HepG2 (cell line): Measurements from ENCODE around the gene CACHD1. TPM values are rescaled to one million over a fixed set of nuclear protein-coding genes. Genes with fewer than 3 reads are reported as not detected.
A peak's percentile ranks its signal among the peaks of the same experiment; 100 is the strongest.

Experiments used
- ATAC-seq: fragments of 200-7000 bp; cut with Tn5 transposase; 3 replicates; pipeline ENCODE4 v1.9.1; 2020; ENCODE audit warnings: mild to moderate bottlenecking, moderate library complexity
- BruUV-seq: library from RNA; stranded (reverse); fragments of 400-500 nt; replicated peaks from 2 replicates; lab custom pipeline; 2021; lab: Mats Ljungman, UMichigan
- CTCF ChIA-PET: fragments of 300-600 bp; formaldehyde crosslinking; extraction: SDS; loops from one replicate; lab custom pipeline; 2021; ENCODE audit warnings: low total read pairs, inconsistent platforms, low intra/inter-chr PET ratio; lab: Yijun Ruan, JAX
- POLR2A ChIA-PET: fragments of 350-600 bp; sonication (Branson Sonifier 250); formaldehyde crosslinking; loops from one replicate; lab custom pipeline; 2020; ENCODE audit warnings: antibody characterized with exemption, inconsistent platforms; lab: Yijun Ruan, JAX
- DNase-seq: peaks from one replicate; pipeline ENCODE4 v3.0.0-alpha.2; 2015; ENCODE audit warnings: low spot score
- FAIRE-seq: peaks from 3 replicates; lab custom pipeline; 2011; peaks lifted over from hg19 to GRCh38; lab: Jason Lieb, UNC
- H2AFZ ChIP-seq: one replicate; pipeline ENCODE4 v1.6.1; 2011; ENCODE audit warnings: low read length, inconsistent platforms
- H3K27ac ChIP-seq: fragments of 300-600 bp; 3 replicates; pipeline ENCODE4 v1.8.0; 2011; ENCODE audit warnings: mixed run types, mild to moderate bottlenecking, mixed read lengths, low read length, inconsistent platforms; ENCODE audit not compliant: insufficient read depth; ENCODE audit errors: extremely low read length
- H3K27me3 ChIP-seq, 2 experiments: fragments of 200-600 bp in 1 of 2; 2 replicates in 1 of 2; 3 replicates in 1 of 2; pipeline versions ENCODE4 v1.6.0 to v1.8.0; 2011; ENCODE audit warnings: low read length in 2 of 2, mild to moderate bottlenecking in 2 of 2, moderate library complexity in 2 of 2, inconsistent platforms in 1 of 2; ENCODE audit not compliant: insufficient read depth in 2 of 2, control insufficient read depth in 1 of 2
- H3K36me3 ChIP-seq, 2 experiments: fragments of 200-600 bp in 1 of 2; replicated peaks in 1 of 2; 2 replicates in 1 of 2; 3 replicates in 1 of 2; pipeline versions ENCODE4 v1.5.1 to v1.8.0; 2011; ENCODE audit warnings: low read length in 2 of 2, inconsistent platforms in 1 of 2; ENCODE audit not compliant: insufficient read depth in 2 of 2, control insufficient read depth in 1 of 2
- H3K4me1 ChIP-seq: 2 replicates; pipeline ENCODE4 v1.5.1; 2012; ENCODE audit warnings: low read length, inconsistent platforms; ENCODE audit not compliant: insufficient read depth
- H3K4me2 ChIP-seq: 2 replicates; pipeline ENCODE4 v1.6.0; 2011; ENCODE audit warnings: low read depth, low read length, inconsistent platforms
- H3K4me3 ChIP-seq, 3 experiments: fragments of 200-600 bp in 1 of 3; sonication (generic), shearing (Covaris generic) in 1 of 3; replicated peaks in 1 of 3; 2 replicates each; pipeline ENCODE4 v1.5.1; 2011 to 2016; ENCODE audit warnings: low read length in 3 of 3, inconsistent platforms in 2 of 3, low read depth in 2 of 3, mild to moderate bottlenecking in 2 of 3, control low read depth in 1 of 3, mixed read lengths in 1 of 3; ENCODE audit not compliant: insufficient read depth in 1 of 3
- H3K79me2 ChIP-seq: one replicate; pipeline ENCODE4 v1.6.1; 2011; ENCODE audit warnings: low read length, inconsistent platforms; ENCODE audit not compliant: insufficient read depth
- H3K9ac ChIP-seq: 2 replicates; pipeline ENCODE4 v1.6.0; 2011; ENCODE audit warnings: mild to moderate bottlenecking, low read depth, low read length, inconsistent platforms; ENCODE audit not compliant: insufficient read depth
- H3K9me3 ChIP-seq: 2 replicates; pipeline ENCODE4 v1.5.1; 2012; ENCODE audit warnings: mild to moderate bottlenecking, low read length
- H4K20me1 ChIP-seq: 2 replicates; pipeline ENCODE4 v1.6.0; 2011; ENCODE audit warnings: inconsistent platforms, mild to moderate bottlenecking, low read length, moderate library complexity; ENCODE audit not compliant: insufficient read depth
- EZH2 ChIP-seq: conservative IDR thresholded peaks from 2 replicates; pipeline ENCODE4 v1.6.1; 2012; ENCODE audit warnings: mild to moderate bottlenecking, low read depth, low read length, moderate library complexity
- MTF2 ChIP-seq: sonication (generic); formaldehyde crosslinking; IDR thresholded peaks from 2 replicates; pipeline ENCODE4 v1.5.0; 2020; ENCODE audit warnings: missing genetic modification reagents, borderline replicate concordance
- RAD21 ChIP-seq: fragments of 450-650 bp; formaldehyde crosslinking; IDR thresholded peaks from 2 replicates; pipeline ENCODE4 v1.5.0; 2020; ENCODE audit warnings: mild to moderate bottlenecking
- ZBTB8A ChIP-seq: sonication (generic); formaldehyde crosslinking; IDR thresholded peaks from 2 replicates; pipeline ENCODE4 v1.4.0; 2020; ENCODE audit warnings: mild to moderate bottlenecking, low read depth, missing genetic modification reagents, borderline replicate concordance
- ZNF3 ChIP-seq: IDR thresholded peaks from 2 replicates; pipeline ENCODE4 v1.7.0; 2017; ENCODE audit warnings: inconsistent platforms
- WGBS: methylation state at CpG from one replicate; pipeline ENCODE4 v1.1.6; 2017; ENCODE audit warnings: low lambda C conversion rate; 5-methylcytosine and 5-hydroxymethylcytosine counted together
- in situ Hi-C: cut with HindIII; loops from 2 replicates; pipeline ENCODE4 v1.10.0; 2017; ENCODE audit warnings: low pct_unique_long_range_greater_than_20kb; ENCODE audit not compliant: extremely low pct_ligation_motif_present
- intact Hi-C: fragments of 100-400 bp; cut with micrococcal nuclease; formaldehyde crosslinking; loops from one replicate; pipeline ENCODE4 v1.10.0; 2022; ENCODE audit not compliant: unreplicated experiment
- polyA plus RNA-seq, 8 experiments: library from polyadenylated mRNA; depleted of rRNA in 3 of 8; stranded (reverse) in 7 of 8; unstranded in 1 of 8; fragments of >200 nt; fragmentation: Illumina TruSeq in 4 of 8; extraction: Trizol in 4 of 8; gene quantifications; 2 replicates each; pipeline versions ENCODE4 v1.2.1 to v1.2.3, GENCODE V29; 2011 to 2016; ENCODE audit warnings: low read depth in 4 of 8, missing spikeins in 1 of 8, mixed read lengths in 1 of 8; ENCODE audit not compliant: insufficient read depth in 1 of 8
- total RNA-seq, 5 experiments: library from RNA; depleted of rRNA; stranded (reverse); fragments of >200 nt; fragmentation: Illumina TruSeq; extraction: Trizol; gene quantifications; 2 replicates each; pipeline ENCODE4 v1.2.3, GENCODE V29; 2016; ENCODE audit warnings: low read depth in 1 of 5
- TF ChIP-seq, protein P1 (sequence below), 2 experiments: fragments of 450-650 bp in 1 of 2; sonication (generic) in 1 of 2; formaldehyde crosslinking in 1 of 2; IDR thresholded peaks; 2 replicates each; pipeline versions ENCODE4 v1.6.1 to v1.8.0; 2016 to 2022; ENCODE audit warnings: antibody characterized with exemption in 1 of 2, mild to moderate bottlenecking in 1 of 2, missing genetic modification reagents in 1 of 2

The CACHD1 gene
- total and polyA plus RNA-seq, 2 of the 13 experiments (the other 11 are each of a cell fraction or from before 2014, with no cell fraction given): 0.11 TPM; not detected in 1

DNA sequence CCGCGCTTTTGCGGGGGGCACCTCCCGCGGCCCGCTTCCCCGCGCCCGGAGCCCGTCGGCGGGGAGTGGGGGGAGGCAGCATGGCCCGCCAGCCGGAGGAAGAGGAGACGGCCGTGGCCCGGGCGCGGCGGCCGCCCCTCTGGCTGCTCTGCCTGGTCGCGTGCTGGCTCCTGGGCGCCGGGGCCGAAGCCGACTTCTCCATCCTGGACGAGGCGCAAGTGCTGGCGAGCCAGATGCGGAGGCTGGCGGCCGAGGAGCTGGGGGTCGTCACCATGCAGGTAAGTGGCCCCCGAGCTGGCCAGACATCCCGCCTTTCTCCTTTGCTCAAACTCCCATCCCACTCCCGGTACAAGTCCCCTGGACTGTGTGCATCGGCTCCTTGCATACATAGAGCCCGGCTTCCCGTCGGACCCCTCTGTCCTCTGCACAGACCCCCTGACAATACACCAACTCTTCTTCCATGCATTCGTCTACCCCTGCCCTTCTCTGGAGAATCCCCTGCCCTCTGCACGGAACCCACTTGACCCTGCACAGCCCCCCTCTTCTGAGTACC is 812 bp downstream of the CACHD1 start:
- Histone ChIP-seq H3K27ac (no peak overlapping the region), H3K9me3 (no peaks in the 10 kb centered on the region), H2AFZ (no peak overlapping the region), H3K36me3 (no peaks in the 10 kb centered on the region), H4K20me1 (no peaks in the 10 kb centered on the region), H3K4me1 (no peaks in the 10 kb centered on the region), H3K9ac (no peak overlapping the region), H3K27me3 (peaks cover 5 to 48% of the 10 kb centered on the region in 2 experiments; a peak in 4 of 5 replicates), H3K4me3 (peak overlapping the region; percentile 40 to 70 (median 53); a peak in 4 of 6 replicates), H3K79me2 (no peaks in the 10 kb centered on the region), H3K4me2 (peak overlapping the region; percentile 78)
- peak; percentile 72 for ATAC-seq
- intact Hi-C loops: no loop called here
- ChIA-PET POLR2A (no interaction called here), CTCF (no interaction called here)
- no peak for FAIRE-seq
- DNase-seq: no peak
- BruUV-seq: no TSS peak
- WGBS: 24% methylated on average over 7 of the region's 43 CpGs
- in situ Hi-C loops: no loop called here
- peak; percentile 90 for TF ChIP-seq EZH2
- TF ChIP-seq RAD21: 0 out of 2 replicates have a peak, but pooled peaks have one; percentile 0
- TF ChIP-seq, protein P1, sequence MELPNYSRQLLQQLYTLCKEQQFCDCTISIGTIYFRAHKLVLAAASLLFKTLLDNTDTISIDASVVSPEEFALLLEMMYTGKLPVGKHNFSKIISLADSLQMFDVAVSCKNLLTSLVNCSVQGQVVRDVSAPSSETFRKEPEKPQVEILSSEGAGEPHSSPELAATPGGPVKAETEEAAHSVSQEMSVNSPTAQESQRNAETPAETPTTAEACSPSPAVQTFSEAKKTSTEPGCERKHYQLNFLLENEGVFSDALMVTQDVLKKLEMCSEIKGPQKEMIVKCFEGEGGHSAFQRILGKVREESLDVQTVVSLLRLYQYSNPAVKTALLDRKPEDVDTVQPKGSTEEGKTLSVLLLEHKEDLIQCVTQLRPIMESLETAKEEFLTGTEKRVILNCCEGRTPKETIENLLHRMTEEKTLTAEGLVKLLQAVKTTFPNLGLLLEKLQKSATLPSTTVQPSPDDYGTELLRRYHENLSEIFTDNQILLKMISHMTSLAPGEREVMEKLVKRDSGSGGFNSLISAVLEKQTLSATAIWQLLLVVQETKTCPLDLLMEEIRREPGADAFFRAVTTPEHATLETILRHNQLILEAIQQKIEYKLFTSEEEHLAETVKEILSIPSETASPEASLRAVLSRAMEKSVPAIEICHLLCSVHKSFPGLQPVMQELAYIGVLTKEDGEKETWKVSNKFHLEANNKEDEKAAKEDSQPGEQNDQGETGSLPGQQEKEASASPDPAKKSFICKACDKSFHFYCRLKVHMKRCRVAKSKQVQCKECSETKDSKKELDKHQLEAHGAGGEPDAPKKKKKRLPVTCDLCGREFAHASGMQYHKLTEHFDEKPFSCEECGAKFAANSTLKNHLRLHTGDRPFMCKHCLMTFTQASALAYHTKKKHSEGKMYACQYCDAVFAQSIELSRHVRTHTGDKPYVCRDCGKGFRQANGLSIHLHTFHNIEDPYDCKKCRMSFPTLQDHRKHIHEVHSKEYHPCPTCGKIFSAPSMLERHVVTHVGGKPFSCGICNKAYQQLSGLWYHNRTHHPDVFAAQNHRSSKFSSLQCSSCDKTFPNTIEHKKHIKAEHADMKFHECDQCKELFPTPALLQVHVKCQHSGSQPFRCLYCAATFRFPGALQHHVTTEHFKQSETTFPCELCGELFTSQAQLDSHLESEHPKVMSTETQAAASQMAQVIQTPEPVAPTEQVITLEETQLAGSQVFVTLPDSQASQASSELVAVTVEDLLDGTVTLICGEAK (IDR thresholded peaks at IDR 0.05): no peak
- TF ChIP-seq, protein P1 (CRISPR knock-in tag; IDR thresholded peaks at IDR 0.05): no peak
- no peak for TF ChIP-seq ZNF3 (CRISPR knock-in tag)
- no peak for TF ChIP-seq ZBTB8A (CRISPR knock-in tag)
- TF ChIP-seq MTF2 (CRISPR knock-in tag): 0 out of 2 replicates have a peak, but pooled peaks have one; percentile 27
